Effector memory CD4-positive, alpha-beta T cell (primary cell): ENCODE data around the gene TMEM80.
A peak's percentile ranks its signal among the peaks of the same experiment; 100 is the strongest.

Experiments
- DNase-seq, 3 donors: peaks; one replicate each; pipeline ENCODE4 v3.0.0-alpha.2; 2020
- H3K27ac ChIP-seq: 2 replicates; pipeline ENCODE4 v1.7.0; 2013; ENCODE audit warnings: mild to moderate bottlenecking, low read length, moderate library complexity; ENCODE audit not compliant: insufficient read depth, poor library complexity, severe bottlenecking
- H3K27me3 ChIP-seq: replicated peaks from 2 replicates; pipeline ENCODE4 v1.7.0; 2013; ENCODE audit warnings: mild to moderate bottlenecking, low read length; ENCODE audit not compliant: insufficient read depth, control insufficient read depth, poor library complexity, severe bottlenecking
- H3K36me3 ChIP-seq: 2 replicates; pipeline ENCODE4 v1.7.0; 2013; ENCODE audit warnings: mild to moderate bottlenecking, low read length, moderate library complexity; ENCODE audit not compliant: control insufficient read depth, insufficient read depth
- H3K4me1 ChIP-seq: 2 replicates; pipeline ENCODE4 v1.7.0; 2013; ENCODE audit warnings: low read length, mild to moderate bottlenecking; ENCODE audit not compliant: control insufficient read depth, insufficient read depth, poor library complexity, severe bottlenecking
- H3K4me3 ChIP-seq: 2 replicates; pipeline ENCODE4 v1.7.0; 2013; ENCODE audit warnings: low read length, low read depth, mild to moderate bottlenecking; ENCODE audit not compliant: insufficient read depth, poor library complexity, severe bottlenecking
- H3K9me3 ChIP-seq: 2 replicates; pipeline ENCODE4 v1.7.0; 2013; ENCODE audit warnings: mild to moderate bottlenecking, low read length, moderate library complexity; ENCODE audit not compliant: control insufficient read depth

Gene TMEM80

DNA sequence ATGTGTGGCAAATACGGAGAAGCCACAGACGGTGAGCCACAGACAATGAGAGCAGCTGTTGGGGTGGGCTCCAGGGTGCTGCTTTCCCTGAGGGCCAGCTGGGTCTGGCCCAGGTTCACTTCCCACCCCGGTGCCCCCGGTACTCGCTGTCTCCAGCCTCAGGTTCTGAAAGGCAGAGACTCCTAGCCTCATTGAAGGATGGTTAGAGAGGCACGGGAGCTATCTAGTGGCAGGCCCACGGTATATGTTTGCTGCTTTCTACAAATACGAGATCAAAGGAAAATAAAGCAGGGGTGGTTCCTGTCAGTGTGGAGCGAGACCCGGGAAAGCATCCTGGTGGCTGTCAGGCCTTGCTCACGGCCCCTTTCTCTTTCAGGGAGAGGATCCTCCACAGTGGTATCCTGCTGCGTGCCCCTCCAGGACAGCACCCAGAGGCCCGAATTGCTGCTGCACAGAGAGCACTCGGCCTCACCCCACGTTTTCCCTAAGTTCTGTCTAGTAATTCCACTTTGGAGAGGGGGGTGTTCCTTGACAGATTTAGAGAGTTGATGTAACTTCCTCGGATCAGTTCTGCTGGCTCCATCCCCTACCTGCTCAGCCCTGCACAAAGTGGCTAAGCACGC lies 3.0 kb downstream of the TMEM80 start:
- Histone ChIP-seq H3K27ac (peak overlapping the region; percentile 11), H3K4me3 (no peak overlapping the region), H3K9me3 (no peaks in the 10 kb centered on the region), H3K27me3 (no peaks in the 10 kb centered on the region), H3K4me1 (peaks cover 16% of the 10 kb centered on the region), H3K36me3 (no peaks in the 10 kb centered on the region)
- no peak for DNase-seq

GRCh38 chr11:699116-699508 lies 3.5 kb downstream of the TMEM80 start:
- H3K4me1 ChIP-seq = peaks cover 10% of the 10 kb centered on the region
- no peak for DNase-seq
- no peak overlapping the region for H3K4me3 ChIP-seq
- no peaks in the 10 kb centered on the region for H3K9me3 ChIP-seq
- no peaks in the 10 kb centered on the region for H3K27me3 ChIP-seq
- H3K36me3 ChIP-seq = no peaks in the 10 kb centered on the region
- no peak overlapping the region for H3K27ac ChIP-seq

DNA sequence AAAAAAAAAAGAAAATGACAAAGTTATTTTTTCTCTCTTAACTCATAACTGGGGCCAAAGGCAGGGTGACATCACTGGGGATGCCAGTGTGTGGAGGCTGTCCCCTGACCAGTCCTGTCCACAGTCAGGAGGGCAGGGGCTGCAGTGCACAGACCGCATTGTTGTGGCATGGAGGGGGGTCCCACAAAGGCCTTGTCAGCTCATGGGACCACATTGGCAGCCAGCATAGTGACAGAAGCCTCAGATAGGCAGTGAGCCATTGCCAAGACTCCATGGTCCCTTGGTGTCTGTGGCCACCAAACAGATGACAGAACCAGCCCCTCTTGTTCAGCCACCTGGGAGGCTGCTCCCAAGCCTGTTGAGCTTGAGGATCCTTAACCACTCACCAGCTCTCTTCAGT lies 4.1 kb downstream of the TMEM80 start:
- H3K36me3 ChIP-seq = no peaks in the 10 kb centered on the region
- H3K27me3 ChIP-seq = no peaks in the 10 kb centered on the region
- H3K27ac ChIP-seq = no peak overlapping the region
- DNase-seq = no peak
- peaks cover 9% of the 10 kb centered on the region for H3K4me1 ChIP-seq
- no peak overlapping the region for H3K4me3 ChIP-seq
- H3K9me3 ChIP-seq = no peaks in the 10 kb centered on the region

DNA sequence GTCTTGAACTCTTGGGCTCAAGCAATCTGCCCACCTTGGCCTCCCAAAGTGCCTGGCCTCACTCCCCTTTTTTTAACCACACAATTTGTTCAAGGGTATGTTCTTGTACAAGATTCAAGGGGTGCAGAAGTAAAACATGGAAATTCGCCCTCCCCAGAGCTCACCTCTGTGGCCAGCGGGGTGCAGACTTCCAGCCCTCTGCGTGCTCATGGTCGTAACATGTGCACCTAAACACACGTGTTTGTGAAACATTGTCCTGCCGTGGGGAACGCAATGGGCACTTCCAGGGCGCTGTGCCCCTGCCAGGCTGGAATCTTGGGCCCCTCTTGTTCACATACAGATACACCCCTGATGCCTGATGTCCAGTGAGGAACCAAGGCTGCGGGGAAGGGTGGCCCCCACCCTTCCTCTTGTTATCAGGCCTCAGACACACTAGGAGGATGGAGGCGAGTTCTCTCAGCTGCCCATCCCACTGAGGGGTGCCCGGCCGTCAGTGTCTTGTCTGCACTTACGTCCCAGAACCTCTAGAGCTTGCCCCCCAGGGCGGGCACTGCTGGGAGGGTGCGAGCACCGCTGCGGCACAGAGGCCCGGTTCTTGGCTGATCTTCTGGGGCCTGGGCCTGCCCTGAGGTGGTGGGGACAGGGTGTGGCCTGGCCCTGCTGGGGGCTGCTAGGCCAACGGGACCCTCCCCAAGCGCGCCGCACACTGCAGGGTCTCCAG lies 6.3 kb downstream of the TMEM80 start:
- Histone ChIP-seq H3K4me1 (peaks cover 14% of the 10 kb centered on the region), H3K27me3 (peaks cover 9% of the 10 kb centered on the region), H3K4me3 (no peak overlapping the region), H3K27ac (no peak overlapping the region), H3K36me3 (no peaks in the 10 kb centered on the region), H3K9me3 (no peaks in the 10 kb centered on the region)
- no peak for DNase-seq

- Histone ChIP-seq H3K27me3 (peaks cover 16% of the 10 kb centered on the region), H3K9me3 (no peaks in the 10 kb centered on the region), H3K4me1 (peaks cover 15% of the 10 kb centered on the region), H3K27ac (no peak overlapping the region), H3K4me3 (no peak overlapping the region), H3K36me3 (no peaks in the 10 kb centered on the region)
- no peak for DNase-seq
These were observed 7.1 kb downstream of the TMEM80 start for GRCh38 chr11:702462-703461.

- Histone ChIP-seq H3K4me3 (no peak overlapping the region), H3K36me3 (no peaks in the 10 kb centered on the region), H3K9me3 (no peaks in the 10 kb centered on the region), H3K27me3 (peaks cover 16% of the 10 kb centered on the region), H3K4me1 (peaks cover 15% of the 10 kb centered on the region), H3K27ac (no peak overlapping the region)
- DNase-seq = no peak
These were observed 7.9 kb downstream of the TMEM80 start for GRCh38 chr11:703506-703905.

GRCh38 chr11:704228-704674 lies 8.6 kb downstream of the TMEM80 start:
- no peak for DNase-seq
- H3K36me3 ChIP-seq = no peaks in the 10 kb centered on the region
- H3K27ac ChIP-seq = no peak overlapping the region
- peaks cover 15% of the 10 kb centered on the region for H3K4me1 ChIP-seq
- H3K27me3 ChIP-seq = peaks cover 16% of the 10 kb centered on the region
- H3K9me3 ChIP-seq = no peaks in the 10 kb centered on the region
- H3K4me3 ChIP-seq = no peak overlapping the region

DNA sequence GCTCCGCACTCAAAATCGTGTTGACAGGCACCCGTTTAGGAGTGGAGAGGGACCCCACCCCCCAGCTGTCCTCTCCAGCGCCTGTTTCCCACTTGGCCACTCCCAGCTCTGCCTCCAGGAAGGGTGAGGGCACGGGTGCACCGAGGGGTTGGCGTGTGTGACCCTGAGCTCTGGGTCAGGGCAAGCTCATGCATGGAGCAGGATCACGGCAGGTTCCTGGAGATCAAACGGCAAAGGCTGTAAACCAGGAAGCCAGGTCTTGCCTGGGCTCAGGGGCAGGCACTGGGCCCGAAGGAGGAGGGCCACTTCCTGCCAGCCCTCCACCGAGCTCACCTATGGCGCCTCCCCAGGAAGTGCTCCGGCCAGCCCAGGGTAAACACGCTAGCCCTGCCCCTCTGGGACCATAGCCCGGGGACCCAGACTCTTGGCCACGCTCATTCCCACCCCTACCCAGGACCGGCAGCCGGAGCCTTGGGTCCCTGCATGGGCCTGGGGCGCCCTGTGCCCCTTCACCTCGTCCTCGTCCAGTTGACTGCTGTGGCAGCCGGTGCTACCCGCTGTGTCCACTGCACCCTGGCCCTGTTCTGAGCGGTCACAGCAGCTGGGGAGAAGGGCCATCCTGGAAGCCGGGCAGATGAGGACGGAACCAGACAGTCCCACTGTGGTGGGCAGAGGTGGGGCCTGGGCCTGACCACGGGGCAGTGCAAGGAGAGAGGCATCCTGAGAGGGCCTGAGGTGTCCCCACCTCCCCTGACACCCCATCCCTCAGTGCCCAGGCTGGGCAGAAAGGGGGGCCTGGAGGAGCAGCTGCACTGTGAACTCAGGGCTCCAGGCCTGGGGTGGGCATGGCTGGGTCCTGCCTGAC lies 9.4 kb downstream of the TMEM80 start:
- H3K9me3 ChIP-seq = no peaks in the 10 kb centered on the region
- no peak for DNase-seq
- H3K27ac ChIP-seq = no peak overlapping the region
- peaks cover 16% of the 10 kb centered on the region for H3K27me3 ChIP-seq
- H3K4me3 ChIP-seq = no peak overlapping the region
- no peaks in the 10 kb centered on the region for H3K36me3 ChIP-seq
- H3K4me1 ChIP-seq = peaks cover 15% of the 10 kb centered on the region

GRCh38 chr11:705646-706438 lies 10.2 kb downstream of the TMEM80 start, which contains the start of gene EPS8L2:
TSS of gene EPS8L2 (plus strand) at chr11:706231. CDS start at chr11:709408, 3,177 bp downstream.
- no peak for DNase-seq
- H3K9me3 ChIP-seq = no peaks in the 10 kb centered on the region
- H3K4me1 ChIP-seq = peaks cover 15% of the 10 kb centered on the region

More at GRCh38 chr11:705646-706438, 10.2 kb downstream of the TMEM80 start, which contains the start of gene EPS8L2:
- peaks cover 16% of the 10 kb centered on the region for H3K27me3 ChIP-seq
- H3K4me3 ChIP-seq = no peak within 1 kb of the TSS
- no peak within 1 kb of the TSS for H3K27ac ChIP-seq
- H3K36me3 ChIP-seq = no peaks in the 10 kb centered on the region
